Stimulated activated naive CD4-positive, alpha-beta T cell treated with Interleukin-2 at 50 U/mL for 16 hours (primary cell): ENCODE results near the gene ADCY6.
"Not testable (repeated sequence)": the region's sequence is repeated elsewhere in the genome, so short reads cannot be mapped to it uniquely, and the experiment has no call there.

Experiments
- DNase-seq: peaks from one replicate; lab custom pipeline; 2025; lab: John Stamatoyannopoulos, UW

Gene ADCY6

GRCh38 chr12:48750769-48751356 is 38.0 kb downstream of the ADCY6 start:
- peak; percentile 3 for DNase-seq

DNA sequence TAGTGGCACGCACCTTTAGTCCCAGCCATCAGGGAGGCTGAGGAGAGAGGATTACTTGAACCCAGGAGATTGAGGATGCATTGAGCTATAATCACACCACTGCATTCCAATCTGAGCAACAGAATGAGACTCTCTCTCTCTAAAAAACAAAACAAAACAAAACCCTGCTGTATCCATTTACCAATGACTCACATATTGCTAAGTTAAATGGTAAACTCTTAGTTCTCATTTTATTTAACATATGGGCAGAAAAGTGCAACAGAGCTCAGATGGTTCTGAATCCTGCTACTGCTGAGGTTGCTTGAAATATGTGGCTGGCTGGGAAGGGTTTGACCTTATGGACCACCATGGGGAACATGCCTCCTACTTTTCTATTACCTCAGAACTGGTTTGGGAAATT is 38.7 kb downstream of the ADCY6 start:
- DNase-seq, result no peak

- no peak for DNase-seq
These were observed 44.5 kb downstream of the ADCY6 start for GRCh38 chr12:48744251-48745008.

DNA sequence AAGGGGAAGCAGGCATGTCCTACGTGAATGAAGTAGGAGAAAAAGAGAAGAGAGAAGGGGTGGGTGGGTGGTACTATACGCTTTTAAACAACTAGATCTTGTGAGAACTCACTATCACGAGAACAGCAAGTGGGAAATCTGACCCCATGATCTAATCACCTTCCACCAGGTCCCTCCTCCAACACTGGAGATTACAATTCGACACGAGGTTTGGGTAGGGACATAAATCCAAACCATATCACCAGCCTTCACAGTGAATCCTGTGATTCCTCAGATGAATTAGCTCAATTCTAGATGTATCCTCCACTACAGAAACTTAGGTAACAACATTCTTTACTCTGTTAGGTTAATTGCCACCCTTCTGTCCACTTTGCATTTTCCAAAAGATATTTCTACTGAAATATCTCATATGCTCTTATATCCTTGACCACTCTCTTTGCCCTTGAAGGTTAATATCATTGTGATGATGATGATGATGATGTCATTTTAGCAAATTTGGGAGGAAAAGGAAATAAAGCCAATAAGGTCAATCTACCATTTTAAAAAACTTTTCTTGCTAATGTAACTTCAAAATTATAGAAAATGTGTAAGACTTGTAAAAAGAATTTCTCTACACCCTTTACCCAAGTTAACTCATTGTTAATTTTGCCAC is 49.1 kb downstream of the ADCY6 start:
- no peak for DNase-seq

DNA sequence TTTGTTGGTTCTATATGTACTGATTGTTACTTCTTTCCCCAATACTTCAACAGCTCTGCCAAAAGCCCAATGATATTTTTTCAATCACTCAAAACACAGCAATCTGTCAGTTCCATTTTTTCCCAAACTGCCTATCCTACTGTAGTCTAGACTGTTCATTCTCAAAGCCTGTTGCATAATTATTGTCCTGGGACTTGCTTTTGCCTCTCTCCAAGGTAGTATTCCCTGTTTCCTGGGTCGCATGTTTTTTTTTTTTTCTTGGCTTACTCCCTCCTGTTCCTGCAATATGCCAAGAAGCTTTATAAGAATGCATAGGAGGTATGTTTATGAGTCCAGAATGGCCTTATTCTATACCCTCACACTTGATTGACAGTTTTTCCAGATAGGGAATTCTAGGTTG is 52.4 kb downstream of the ADCY6 start:
- DNase-seq, result no peak

DNA sequence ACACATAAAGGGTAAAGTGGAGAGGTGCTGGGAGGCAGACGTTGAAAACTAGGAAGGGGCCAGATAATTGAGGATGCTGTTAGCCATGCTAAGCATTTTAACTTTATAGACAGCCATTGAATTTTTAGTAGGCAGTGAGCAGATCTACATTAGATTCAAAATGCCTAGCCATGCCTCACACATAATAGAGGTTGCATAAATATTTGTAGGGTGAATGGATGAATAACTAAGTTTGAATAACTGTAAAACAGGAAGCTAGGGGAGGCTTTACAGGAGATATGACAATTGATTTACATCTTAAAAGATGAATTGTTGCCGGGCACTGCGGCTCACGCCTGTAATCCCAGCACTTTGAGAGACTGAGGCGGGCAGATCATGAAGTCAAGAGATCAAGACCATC is 60.1 kb downstream of the ADCY6 start:
- no peak for DNase-seq

DNA sequence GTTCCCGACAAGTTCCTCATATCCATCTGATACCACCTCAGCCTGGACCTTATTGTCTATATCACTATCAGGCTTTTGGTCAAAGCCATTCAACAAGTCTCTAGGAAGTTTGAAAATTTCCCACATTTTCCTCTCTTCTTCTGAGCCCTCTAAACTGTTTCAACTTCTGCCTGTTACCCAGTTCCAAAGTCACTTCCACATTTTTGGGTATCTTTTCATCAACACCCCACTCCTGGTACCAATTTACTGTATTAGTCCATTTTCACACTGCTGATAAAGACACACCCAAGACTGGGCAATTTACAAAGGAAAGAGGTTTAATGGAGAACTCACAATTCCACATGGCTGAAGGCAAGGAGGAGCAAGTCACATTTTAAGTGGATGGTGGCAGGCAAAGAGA is 68.2 kb downstream of the ADCY6 start:
- DNase-seq, result not testable (repeated sequence)

DNA sequence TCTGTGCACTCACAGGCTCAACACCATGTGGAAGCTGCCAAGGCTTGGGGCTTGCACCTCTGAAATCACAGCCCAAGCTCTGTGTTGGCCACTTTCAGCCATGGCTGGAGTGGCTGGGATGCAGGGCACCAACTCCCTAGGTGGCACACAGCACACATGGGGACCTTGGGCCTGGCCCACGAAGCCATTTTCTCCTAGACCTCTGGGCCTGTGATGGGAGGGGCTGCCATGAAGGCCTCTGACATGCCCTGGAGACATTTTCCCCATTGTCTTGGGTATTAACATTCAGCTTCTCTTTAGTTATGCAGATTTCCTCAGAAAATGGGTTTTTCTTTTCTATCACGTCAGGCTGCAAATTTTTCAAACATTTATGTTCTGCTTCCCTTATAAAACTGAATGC is 68.7 kb downstream of the ADCY6 start:
- DNase-seq, result not testable (repeated sequence)

DNA sequence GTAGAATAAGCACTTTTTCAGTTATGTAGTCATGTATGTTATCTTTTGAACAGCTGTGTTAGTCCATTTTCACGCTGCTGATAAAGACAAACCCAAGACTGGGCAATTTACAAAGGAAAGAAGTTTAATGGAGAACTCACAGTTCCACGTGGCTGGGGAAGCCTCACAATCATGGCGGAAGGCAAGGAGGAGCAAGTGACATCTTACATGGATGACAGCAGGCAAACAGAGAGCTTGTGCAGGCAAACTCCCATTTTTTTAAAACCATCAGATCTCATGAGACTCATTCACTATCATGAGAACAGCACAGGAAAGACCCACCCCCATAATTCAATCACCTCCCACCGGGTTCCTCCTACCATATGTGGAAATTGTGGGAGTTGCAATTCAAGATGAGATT is 69.9 kb downstream of the ADCY6 start:
- DNase-seq, result not testable (repeated sequence)

DNA sequence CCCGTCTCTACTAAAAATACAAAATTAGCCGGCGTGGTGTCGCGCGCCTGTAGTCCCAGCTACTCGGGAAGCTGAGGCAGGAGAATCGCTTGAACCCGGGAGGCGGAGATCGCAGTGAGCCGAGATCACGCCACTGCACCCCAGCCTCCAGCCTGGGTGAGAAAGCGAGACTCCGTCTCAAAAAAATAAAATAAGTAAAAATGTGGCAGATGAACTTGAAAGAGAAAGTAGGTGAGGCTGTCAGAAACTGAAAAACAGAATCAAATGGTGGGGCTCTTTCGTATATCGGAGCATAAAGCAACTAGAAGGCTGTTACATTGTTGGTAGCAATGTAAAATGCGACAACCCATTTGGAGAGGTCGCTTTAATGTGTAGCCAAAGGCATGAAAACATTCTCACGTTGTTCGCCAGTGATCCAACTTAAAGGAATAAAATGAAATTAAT is 71.6 kb downstream of the ADCY6 start:
- DNase-seq, result no peak

DNA sequence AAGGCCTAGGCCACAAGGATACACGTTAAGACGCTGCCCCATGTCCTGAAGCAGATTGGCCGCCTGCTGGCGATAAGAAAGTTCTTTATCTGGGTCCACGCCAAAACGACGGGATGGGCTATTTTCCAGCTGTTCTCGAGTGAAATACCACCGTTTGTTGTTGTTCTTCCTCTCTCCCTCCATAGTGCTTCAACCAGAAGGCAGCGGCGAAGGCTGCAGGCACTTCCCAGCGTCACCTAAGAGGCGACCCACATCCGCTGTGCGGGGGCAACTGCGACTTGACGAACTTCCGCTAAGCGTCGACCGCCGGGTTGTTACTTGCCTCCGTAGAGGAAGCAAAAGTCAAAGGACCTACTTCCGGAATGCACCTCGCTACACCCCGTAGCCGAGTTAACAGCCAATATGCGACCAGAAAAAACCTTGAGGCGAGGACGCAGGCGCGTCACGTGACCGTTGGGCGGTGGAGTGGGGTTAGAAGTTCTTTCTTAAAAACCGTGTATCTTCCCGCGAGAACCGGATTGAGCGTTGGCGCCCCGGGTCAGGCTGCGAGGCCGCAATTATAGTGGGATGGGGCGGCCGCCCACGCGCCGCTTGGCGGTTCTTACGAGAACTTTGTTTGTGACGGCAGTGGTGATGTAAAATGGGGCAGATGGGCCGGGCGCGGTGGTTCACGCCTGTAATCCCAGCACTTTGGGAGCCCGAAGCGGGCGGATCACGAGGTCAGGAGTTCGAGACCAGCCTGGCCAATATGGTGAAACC is 72.2 kb downstream of the ADCY6 start, which contains the start of gene CCNT1:
TSS of gene CCNT1 (minus strand) at position 215 of the 759 bp plus-strand sequence. CDS start at position 183, 32 bp downstream.
- peak; percentile 99 for DNase-seq
